Endodermal cell (in vitro differentiated cells): ENCODE measurements around the gene PARD3B. TPM values are rescaled to one million over a fixed set of nuclear protein-coding genes. Genes with fewer than 3 reads are reported as not detected.

Source experiments
- DNase-seq: peaks from one replicate; pipeline ENCODE4 v3.0.0-alpha.2; 2017
- H3K27ac ChIP-seq: 2 replicates; pipeline ENCODE4 v1.5.1; 2013; ENCODE audit warnings: mild to moderate bottlenecking, low read depth, low read length, moderate library complexity
- H3K27me3 ChIP-seq: 2 replicates; pipeline ENCODE4 v1.6.1; 2013; ENCODE audit warnings: mild to moderate bottlenecking, low read length, moderate library complexity; ENCODE audit not compliant: insufficient read depth, control insufficient read depth, poor library complexity, severe bottlenecking
- H3K36me3 ChIP-seq: 2 replicates; pipeline ENCODE4 v1.7.0; 2013; ENCODE audit warnings: mild to moderate bottlenecking, low read length, moderate library complexity; ENCODE audit not compliant: control insufficient read depth, insufficient read depth
- H3K4me1 ChIP-seq: one replicate; pipeline ENCODE4 v1.7.0; 2013; ENCODE audit warnings: low read length; ENCODE audit not compliant: control insufficient read depth, insufficient read depth
- H3K4me3 ChIP-seq: 2 replicates; pipeline ENCODE4 v1.5.1; 2013; ENCODE audit warnings: mild to moderate bottlenecking, low read length, moderate library complexity
- H3K9ac ChIP-seq: 2 replicates; pipeline ENCODE4 v1.6.1; 2013; ENCODE audit warnings: mild to moderate bottlenecking, low read length, moderate library complexity; ENCODE audit not compliant: poor library complexity, severe bottlenecking; ENCODE audit errors: extremely low read depth
- H3K9me3 ChIP-seq: 2 replicates; pipeline ENCODE4 v1.6.1; 2013; ENCODE audit warnings: mild to moderate bottlenecking, low read length, moderate library complexity; ENCODE audit not compliant: control insufficient read depth
- H3K27ac Mint-ChIP-seq: 2 replicates; pipeline ENCODE4 v1.8.0; 2020; ENCODE audit warnings: mixed read lengths
- H3K27me3 Mint-ChIP-seq: 2 replicates; pipeline ENCODE4 v1.8.0; 2021; ENCODE audit warnings: mild to moderate bottlenecking, mixed read lengths; ENCODE audit not compliant: insufficient read depth
- H3K36me3 Mint-ChIP-seq: 2 replicates; pipeline ENCODE4 v1.8.0; 2020; ENCODE audit warnings: low read depth, mixed read lengths
- H3K4me1 Mint-ChIP-seq: 2 replicates; pipeline ENCODE4 v1.8.0; 2020; ENCODE audit warnings: mixed read lengths
- H3K4me3 Mint-ChIP-seq: 2 replicates; pipeline ENCODE4 v1.8.0; 2020; ENCODE audit warnings: mild to moderate bottlenecking, moderate library complexity, mixed read lengths
- H3K9me3 Mint-ChIP-seq: 2 replicates; pipeline ENCODE4 v1.8.0; 2020; ENCODE audit warnings: mild to moderate bottlenecking, mixed read lengths
- WGBS, 2 experiments: methylation state at CpG; one replicate each; pipeline versions ENCODE4 v1.1.5 to v1.1.7; 2013; ENCODE audit warnings: missing lambda C conversion rate in 2 of 2, mixed read lengths in 1 of 2; ENCODE audit not compliant: insufficient coverage in 1 of 2, insufficient read length in 1 of 2; 5-methylcytosine and 5-hydroxymethylcytosine counted together
- total RNA-seq, 2 donors: library from RNA; stranded (reverse); fragmentation: NEBNext Ultra II Directional in 1 of 2; extraction: Animal tissue kit (Norgen Biotek cat#: 25700) in 1 of 2; gene quantifications; 2 replicates in 1 of 2; 3 replicates in 1 of 2; pipeline ENCODE4 v1.2.1, GENCODE V29; 2021
- TF ChIP-seq, protein P1 (sequence below): fragments of 200-600 bp; sonication (generic); conservative IDR thresholded peaks from 2 replicates; pipeline ENCODE4 v1.5.0; 2021; ENCODE audit warnings: antibody characterized with exemption, mild to moderate bottlenecking

The PARD3B gene
- total RNA-seq, 2 donors from 2014 or later: 2.5 to 5.6 TPM

GRCh38 chr2:205033431-205033830 is 488.2 kb downstream of the PARD3B start:
- peaks cover 2% of the 10 kb centered on the region for H3K4me1 Mint-ChIP-seq
- no peaks in the 10 kb centered on the region for H3K36me3 ChIP-seq
- H3K4me3 ChIP-seq: no peak overlapping the region
- H3K4me3 Mint-ChIP-seq: no peak overlapping the region
- TF ChIP-seq, protein P1, sequence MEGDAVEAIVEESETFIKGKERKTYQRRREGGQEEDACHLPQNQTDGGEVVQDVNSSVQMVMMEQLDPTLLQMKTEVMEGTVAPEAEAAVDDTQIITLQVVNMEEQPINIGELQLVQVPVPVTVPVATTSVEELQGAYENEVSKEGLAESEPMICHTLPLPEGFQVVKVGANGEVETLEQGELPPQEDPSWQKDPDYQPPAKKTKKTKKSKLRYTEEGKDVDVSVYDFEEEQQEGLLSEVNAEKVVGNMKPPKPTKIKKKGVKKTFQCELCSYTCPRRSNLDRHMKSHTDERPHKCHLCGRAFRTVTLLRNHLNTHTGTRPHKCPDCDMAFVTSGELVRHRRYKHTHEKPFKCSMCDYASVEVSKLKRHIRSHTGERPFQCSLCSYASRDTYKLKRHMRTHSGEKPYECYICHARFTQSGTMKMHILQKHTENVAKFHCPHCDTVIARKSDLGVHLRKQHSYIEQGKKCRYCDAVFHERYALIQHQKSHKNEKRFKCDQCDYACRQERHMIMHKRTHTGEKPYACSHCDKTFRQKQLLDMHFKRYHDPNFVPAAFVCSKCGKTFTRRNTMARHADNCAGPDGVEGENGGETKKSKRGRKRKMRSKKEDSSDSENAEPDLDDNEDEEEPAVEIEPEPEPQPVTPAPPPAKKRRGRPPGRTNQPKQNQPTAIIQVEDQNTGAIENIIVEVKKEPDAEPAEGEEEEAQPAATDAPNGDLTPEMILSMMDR: no peak
- DNase-seq: no peak
- no peak overlapping the region for H3K27ac ChIP-seq
- H3K9ac ChIP-seq: no peak overlapping the region
- H3K27me3 Mint-ChIP-seq: no peaks in the 10 kb centered on the region
- no peaks in the 10 kb centered on the region for H3K27me3 ChIP-seq
- WGBS, 2 experiments: 91 to 100% methylated on average over 2 of the region's 2 CpGs
- H3K36me3 Mint-ChIP-seq: no peaks in the 10 kb centered on the region
- no peak overlapping the region for H3K27ac Mint-ChIP-seq
- no peaks in the 10 kb centered on the region for H3K9me3 Mint-ChIP-seq
- H3K4me1 ChIP-seq: no peaks in the 10 kb centered on the region
- H3K9me3 ChIP-seq: no peaks in the 10 kb centered on the region

DNA sequence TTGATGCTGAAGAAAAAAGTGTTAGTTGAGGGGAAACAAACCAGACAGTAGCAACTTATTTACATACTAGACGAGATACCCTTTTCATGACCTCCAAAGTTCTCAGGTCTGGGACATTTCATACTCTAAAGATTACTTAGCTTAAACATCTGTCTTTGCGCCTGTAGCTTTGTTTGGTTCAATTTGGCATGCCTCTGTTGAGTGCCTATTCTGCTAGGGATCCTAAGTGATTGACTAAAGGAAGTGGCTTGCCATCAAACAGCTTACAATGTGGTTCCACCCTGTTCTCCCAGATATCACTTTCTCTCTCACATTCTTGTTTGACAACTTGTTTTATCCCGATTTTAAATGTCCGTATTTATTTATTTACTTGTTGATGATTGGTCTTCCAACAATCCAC is 488.8 kb downstream of the PARD3B start:
- Histone ChIP-seq H3K9me3 (no peaks in the 10 kb centered on the region), H3K27me3 (no peaks in the 10 kb centered on the region), H3K9ac (no peak overlapping the region), H3K36me3 (no peaks in the 10 kb centered on the region), H3K4me1 (no peaks in the 10 kb centered on the region), H3K27ac (no peak overlapping the region), H3K4me3 (no peak overlapping the region)
- Mint-ChIP-seq H3K4me1 (peaks cover 2% of the 10 kb centered on the region), H3K27ac (no peak overlapping the region), H3K27me3 (no peaks in the 10 kb centered on the region), H3K4me3 (no peak overlapping the region), H3K36me3 (no peaks in the 10 kb centered on the region), H3K9me3 (no peaks in the 10 kb centered on the region)
- WGBS, 2 experiments: 89 to 94% methylated on average over 2 to 4 of the region's 4 CpGs
- DNase-seq: no peak
- TF ChIP-seq, protein P1: no peak

GRCh38 chr2:205040323-205040722 is 495.0 kb downstream of the PARD3B start:
- TF ChIP-seq, protein P1: no peak

More at GRCh38 chr2:205040323-205040722, 495.0 kb downstream of the PARD3B start:
- H3K36me3 Mint-ChIP-seq: no peaks in the 10 kb centered on the region
- no peak for DNase-seq
- Histone ChIP-seq H3K27ac (no peak overlapping the region), H3K36me3 (no peaks in the 10 kb centered on the region), H3K9me3 (no peaks in the 10 kb centered on the region), H3K27me3 (no peaks in the 10 kb centered on the region), H3K9ac (no peak overlapping the region), H3K4me3 (no peak overlapping the region), H3K4me1 (no peaks in the 10 kb centered on the region)
- no peaks in the 10 kb centered on the region for H3K27me3 Mint-ChIP-seq
- H3K4me1 Mint-ChIP-seq: no peaks in the 10 kb centered on the region
- no peak overlapping the region for H3K27ac Mint-ChIP-seq
- WGBS, 2 experiments: 84% methylated on average over 1 of the region's 1 CpG; no CpG with 5 or more reads in 1 of the 2 experiments
- no peak overlapping the region for H3K4me3 Mint-ChIP-seq
- H3K9me3 Mint-ChIP-seq: peaks cover 5% of the 10 kb centered on the region
